HFF-Myc (cell line): ENCODE data around the gene MAP4K4.
A peak's percentile ranks its signal among the peaks of the same experiment; 100 is the strongest.

Experiments used
- DNase-seq: peaks from one replicate; pipeline ENCODE4 v3.0.0-alpha.2; 2011; ENCODE audit warnings: low read depth; ENCODE audit errors: extremely low read depth
- H3K4me3 ChIP-seq: replicated peaks from 2 replicates; pipeline ENCODE4 v1.5.1; 2011; ENCODE audit warnings: low read depth, mild to moderate bottlenecking, control low read depth, low read length
- CTCF ChIP-seq: IDR thresholded peaks from 2 replicates; pipeline ENCODE4 v1.5.1; 2012; ENCODE audit warnings: mild to moderate bottlenecking, low read depth, low read length, control low read depth; ENCODE audit errors: missing control alignments

MAP4K4 gene

GRCh38 chr2:101882769-101883307 lies 185.3 kb downstream of the MAP4K4 start:
- H3K4me3 ChIP-seq, result no peak overlapping the region
- no peak for DNase-seq
- TF ChIP-seq CTCF, result no peak

GRCh38 chr2:101883860-101884259 lies 186.4 kb downstream of the MAP4K4 start:
- TF ChIP-seq CTCF, result peak; percentile 38
- H3K4me3 ChIP-seq, result no peak overlapping the region
- DNase-seq, result peak; percentile 12

- H3K4me3 ChIP-seq, result no peak overlapping the region
- no peak for TF ChIP-seq CTCF
- no peak for DNase-seq
Observed at GRCh38 chr2:101884423-101884822, 186.9 kb downstream of the MAP4K4 start.

GRCh38 chr2:101887328-101887727 lies 189.8 kb downstream of the MAP4K4 start:
- DNase-seq, result no peak
- no peak for TF ChIP-seq CTCF
- no peak overlapping the region for H3K4me3 ChIP-seq

GRCh38 chr2:101889460-101890098 lies 192.1 kb downstream of the MAP4K4 start:
- DNase-seq, result no peak
- no peak overlapping the region for H3K4me3 ChIP-seq
- no peak for TF ChIP-seq CTCF

- no peak for TF ChIP-seq CTCF
- no peak for DNase-seq
Observed at GRCh38 chr2:101892377-101892776, 194.9 kb downstream of the MAP4K4 start.

More at GRCh38 chr2:101892377-101892776, 194.9 kb downstream of the MAP4K4 start:
- H3K4me3 ChIP-seq, result no peak overlapping the region
